Stimulated activated CD8-positive, alpha-beta memory T cell treated with anti-CD3 and anti-CD28 coated beads, Interleukin-4, amount 100 ng/mL, for 1 hour (primary cell): ENCODE data around the gene NYAP2.

Source experiments
- DNase-seq, 2 donors: peaks; one replicate each; pipeline ENCODE4 v3.0.0-alpha.2; 2020; ENCODE audit warnings: low read depth in 2 of 2, low spot score in 1 of 2

The NYAP2 gene

DNA sequence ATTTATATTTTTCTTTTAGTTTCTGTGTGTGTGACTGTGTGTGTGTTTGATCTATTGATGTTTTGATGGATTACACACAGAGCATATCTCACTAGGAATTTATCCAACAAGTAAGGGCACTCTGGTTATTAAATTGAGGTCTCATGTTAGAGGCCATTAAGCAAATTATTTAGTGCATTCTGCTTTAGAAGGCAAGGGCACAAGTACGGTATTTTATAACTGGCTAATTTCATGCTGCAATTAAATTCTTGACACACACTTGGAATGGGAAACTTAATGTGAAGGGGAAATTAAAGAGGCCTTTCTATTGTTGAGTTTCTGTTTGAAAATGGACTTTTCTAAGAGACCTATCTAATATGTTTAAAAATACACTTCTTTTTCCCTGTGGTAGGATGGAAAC lies 25.8 kb downstream of the NYAP2 start:
- DNase-seq: no peak

DNA sequence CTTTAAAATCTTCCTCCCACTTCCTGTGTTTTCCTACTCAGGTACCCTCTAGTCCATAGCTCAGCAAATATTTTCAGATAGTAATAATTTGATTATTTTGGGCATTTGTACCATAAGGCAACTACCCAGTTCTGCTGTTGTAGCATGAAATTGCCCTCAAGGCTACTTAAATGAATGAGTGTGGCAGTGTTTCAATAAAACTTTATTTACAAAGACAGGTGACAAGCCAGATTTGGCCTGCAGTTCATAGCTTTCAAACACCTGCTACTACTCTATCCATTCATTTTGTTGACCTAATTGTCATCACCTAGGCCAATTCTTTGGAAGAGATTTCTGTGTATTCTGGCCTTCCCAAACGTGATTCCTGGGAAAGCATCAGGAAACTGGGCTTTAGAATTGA lies 28.9 kb downstream of the NYAP2 start:
- no peak for DNase-seq

- no peak for DNase-seq
These were observed 30.2 kb downstream of the NYAP2 start for GRCh38 chr2:225429717-225430116.

DNA sequence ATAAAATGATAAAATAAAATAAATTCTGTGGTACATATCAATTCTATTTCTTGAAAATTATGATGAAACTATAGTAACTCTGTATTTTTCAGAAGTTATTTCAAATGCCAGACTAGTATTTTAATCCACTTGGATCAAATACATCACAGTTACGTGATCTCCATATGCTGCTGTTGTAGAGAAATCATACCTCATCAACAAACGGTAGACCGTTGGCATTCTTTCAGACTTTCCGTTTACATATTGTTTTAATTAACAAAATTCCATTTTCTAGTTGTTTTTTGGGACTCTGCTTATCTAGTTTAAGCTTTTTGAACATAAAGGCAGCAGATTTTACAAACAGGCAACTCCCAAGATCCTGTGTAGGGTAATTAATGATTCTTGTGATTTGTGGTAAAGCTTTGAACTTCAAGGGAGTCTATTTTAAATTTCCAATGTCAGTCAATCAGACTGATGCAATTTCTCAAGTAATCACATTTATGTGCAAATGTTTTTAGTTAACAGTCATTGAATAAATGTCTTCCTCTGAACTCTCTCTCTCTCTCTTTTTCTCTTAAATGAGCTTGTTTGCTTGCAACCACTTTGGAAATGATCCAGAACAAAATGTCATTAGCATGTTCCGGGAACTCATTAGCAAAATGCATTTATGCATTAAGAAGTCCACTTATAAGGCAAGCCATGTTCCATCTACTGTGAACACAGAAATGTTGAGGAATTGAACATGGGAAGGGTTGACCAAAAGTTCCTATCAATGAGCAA lies 31.8 kb downstream of the NYAP2 start:
- DNase-seq: no peak

- no peak for DNase-seq
These were observed 34.5 kb downstream of the NYAP2 start for GRCh38 chr2:225434014-225434413.

DNA sequence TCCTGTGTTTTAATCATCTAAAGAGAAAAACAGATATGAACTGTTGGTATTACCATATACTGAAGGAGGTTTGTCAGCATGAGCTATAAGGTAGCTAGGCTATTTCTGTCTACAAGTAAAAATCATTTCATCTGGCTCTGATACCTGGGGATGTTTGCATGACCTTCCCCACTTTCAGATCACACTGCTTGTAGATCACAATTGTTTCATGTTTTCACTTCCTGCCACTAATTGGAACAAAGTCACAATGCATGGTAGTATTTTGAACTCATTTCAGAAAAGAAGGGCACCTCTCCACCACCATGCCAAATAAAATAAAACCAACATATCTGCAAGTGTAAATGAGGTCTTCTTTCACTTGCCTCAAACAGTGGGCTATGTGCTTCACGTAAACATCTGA lies 37.8 kb downstream of the NYAP2 start:
- no peak for DNase-seq

- DNase-seq: no peak
These were observed 38.7 kb downstream of the NYAP2 start for GRCh38 chr2:225438248-225438647.

DNA sequence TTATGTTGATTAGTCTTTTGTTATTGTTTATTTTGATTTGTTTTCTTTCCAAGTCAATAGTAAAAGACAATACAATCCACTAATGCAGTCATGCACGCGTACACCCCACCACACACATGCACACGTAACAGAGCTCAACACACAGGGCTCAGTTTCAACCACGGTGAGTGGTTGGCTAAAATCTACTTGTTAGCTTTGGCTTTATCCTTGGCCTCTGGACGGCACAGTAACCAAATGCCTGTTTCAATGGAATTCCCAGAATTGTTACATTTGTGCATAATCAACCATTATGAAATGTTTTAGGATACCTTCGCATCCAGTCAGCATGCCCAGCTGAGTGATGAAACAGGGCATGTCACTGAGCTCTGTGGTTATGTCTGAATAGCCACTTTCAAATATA lies 53.2 kb downstream of the NYAP2 start:
- no peak for DNase-seq

DNA sequence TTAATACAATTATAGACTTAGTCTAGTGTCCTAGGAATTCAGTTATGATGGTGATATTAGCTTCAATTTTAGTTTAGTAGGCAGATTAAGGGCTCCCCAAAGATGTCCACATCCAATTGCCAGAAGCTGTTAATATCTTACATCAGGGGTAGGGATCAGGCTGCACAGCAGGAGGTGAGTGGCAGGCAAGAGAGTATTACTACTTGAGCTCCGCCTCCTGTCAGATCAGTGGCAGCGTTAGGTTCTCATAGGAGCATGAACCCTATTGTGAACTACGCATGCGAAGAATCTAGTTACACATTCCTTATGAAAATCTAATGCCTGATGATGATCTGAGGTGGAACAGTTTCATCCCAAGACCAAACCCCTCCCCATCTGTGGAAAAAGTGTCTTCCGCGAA lies 54.9 kb downstream of the NYAP2 start:
- DNase-seq: no peak

DNA sequence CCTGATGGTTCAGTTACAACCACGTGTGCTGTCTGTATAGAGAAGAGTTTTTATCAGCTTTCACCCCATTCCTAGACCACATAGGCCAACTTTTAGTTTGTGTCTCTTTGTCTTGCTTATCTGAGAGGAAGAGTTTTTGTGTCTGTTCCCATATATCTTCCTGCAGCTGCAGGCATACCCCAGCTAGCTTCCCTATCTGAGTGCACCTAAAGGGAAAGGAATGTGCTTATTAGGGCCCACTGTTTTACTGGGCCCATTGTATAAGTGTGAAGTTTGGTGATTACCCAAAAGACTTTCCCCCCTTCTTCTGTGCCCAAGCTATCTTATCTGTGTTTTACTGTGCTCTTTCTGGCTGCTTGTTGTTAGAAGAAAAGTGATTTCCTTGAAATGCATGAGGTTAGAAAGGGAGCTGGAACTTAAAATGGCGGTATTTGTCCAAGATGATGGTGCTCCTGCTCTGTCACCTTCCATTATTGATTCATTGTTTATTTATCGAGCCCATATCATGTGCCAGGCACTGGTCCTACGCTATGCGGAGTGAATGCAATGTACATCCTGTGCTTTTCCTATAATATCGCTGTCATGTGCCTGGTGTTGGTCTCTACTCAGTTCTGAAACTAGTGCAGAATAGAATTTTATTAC lies 57.2 kb downstream of the NYAP2 start:
- DNase-seq: no peak

DNA sequence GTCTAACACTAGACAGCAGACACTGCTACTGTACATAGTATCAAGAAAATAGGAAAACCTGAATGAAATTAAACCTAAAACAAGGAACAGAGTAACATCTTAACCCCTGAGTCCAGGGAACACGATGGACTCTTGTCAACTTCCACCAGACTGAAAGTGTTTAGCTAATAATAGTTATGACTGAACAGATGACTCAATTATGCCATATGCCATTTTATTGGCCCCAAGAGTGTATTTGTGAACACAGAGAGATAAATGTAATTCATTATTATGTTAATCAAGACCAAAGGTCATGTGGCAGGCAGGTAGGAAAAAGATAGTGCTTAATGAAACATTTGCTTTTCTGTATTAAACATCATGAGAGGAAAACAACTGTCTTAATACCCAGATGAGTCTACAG lies 58.0 kb downstream of the NYAP2 start:
- DNase-seq: no peak

DNA sequence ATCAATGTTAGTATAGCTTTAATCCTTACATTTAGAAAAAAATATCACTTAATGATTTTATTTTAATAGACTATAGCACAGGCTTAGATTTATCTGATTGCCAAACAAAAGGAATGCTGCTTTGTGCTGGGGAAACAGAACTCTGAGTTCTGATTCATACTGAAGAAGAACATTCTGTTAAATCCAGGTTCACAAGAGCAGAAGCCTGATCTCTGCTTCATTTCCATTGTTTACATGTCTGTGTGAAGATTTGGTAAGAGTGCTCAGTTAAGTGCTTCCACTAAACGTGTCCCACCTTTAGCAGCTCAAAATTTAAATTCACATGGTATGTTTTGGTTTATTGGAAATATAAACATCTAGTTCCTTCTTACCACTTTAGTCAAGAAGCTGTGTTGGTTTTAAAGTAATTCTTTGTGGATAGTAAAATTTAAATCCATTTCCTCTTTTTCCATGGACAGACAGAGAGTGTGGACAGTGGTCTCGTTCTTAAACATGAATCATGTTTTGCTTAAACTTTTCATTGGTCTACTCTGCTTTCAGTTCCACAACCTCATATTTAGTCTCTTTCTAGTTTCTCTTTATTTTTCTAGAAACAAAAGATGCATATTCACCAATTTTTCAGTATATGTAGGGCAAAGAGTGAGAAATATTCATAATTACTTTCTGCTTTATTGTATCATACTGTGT lies 59.1 kb downstream of the NYAP2 start:
- no peak for DNase-seq

- no peak for DNase-seq
These were observed 62.9 kb downstream of the NYAP2 start for GRCh38 chr2:225462417-225462816.

DNA sequence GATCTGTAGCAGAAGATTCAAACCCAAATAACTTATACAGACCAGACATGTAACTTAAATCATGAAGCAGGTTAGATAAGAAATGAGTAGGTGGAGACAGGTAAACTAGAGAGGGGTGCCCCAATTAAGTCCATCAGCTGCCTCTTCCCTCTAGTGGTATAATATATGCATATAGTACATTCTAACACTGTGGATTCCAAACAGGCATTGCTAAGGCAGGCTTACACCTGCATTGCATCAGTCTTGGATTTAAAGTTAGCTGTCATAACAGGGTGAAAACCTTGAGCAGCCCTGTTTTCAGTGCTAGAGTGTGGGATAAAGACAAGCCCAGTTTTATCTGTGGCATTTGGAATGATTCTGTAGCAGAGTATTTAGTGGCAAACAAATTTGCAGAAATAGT lies 63.4 kb downstream of the NYAP2 start:
- DNase-seq: no peak

DNA sequence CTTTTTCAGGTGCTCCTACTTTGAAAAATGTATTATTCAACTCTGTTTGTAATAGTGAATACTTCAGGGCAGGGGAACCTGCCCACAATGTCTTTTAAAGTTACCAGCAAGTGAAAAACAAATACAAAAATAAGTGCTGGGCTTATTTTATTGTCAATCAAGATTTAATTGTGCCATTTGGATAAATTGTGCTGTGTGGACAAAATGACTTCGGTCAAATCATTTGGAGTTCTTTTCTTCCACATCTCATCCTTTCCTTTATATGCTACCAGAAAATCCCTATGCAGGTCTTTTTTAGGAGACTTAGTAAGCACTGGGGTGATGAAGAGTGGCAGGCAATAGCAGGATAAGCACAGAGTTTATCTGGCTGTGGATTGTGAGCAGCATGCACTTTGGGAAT lies 63.9 kb downstream of the NYAP2 start:
- DNase-seq: no peak

- no peak for DNase-seq
These were observed 65.0 kb downstream of the NYAP2 start for GRCh38 chr2:225464346-225465025.

GRCh38 chr2:225465827-225466226 lies 66.3 kb downstream of the NYAP2 start:
- DNase-seq: no peak

DNA sequence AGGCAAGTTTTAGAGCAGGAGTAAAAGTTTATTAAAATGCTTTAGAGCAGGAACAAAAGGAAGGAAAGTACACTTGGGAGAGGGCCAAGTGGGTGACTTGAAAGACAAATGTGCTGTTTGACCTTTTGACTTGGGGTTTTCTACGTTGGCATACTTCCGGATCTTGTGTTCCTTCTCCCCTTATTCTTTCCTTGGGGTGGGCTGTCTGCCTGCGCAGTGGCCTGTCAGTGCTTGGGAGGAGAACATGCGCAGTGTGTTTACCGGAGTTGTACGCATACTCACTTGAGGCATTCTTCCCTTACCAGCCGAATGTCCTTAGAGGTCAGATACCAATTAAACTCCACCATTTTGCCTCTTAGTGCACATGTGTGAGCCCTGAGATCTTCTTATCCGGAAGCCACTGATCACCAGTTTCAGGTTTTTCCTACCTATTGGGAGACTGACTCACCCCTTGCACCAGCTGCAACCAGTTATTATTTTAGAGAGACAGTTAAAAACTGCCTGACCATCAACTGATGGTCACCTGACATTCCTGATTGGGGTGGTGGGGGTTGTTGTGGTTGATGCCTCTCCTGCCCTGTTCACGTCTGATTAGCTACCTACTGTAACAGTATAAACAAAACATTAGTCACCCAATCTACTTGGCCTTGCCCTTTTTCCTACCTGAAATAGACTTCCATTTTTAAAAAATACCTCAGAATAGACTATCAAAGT lies 67.5 kb downstream of the NYAP2 start:
- no peak for DNase-seq

DNA sequence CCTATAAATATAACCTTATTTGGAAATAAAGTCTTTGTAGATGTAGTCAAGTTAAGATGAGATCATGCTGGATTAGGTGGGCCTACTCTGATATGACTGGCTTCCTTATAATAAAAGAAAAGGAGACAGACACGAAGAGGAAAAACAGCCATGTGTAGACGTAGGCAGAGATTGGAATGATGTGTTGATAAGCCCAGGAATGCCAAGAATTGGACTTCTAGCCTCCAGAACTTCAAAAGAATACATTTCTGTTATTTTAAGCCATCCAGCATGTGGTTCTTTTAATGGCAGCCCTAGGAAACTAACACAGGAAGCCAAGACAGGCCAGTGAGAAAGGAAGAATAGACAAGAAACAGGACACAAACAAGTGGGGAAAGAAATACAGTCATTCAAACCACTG lies 68.6 kb downstream of the NYAP2 start:
- no peak for DNase-seq

DNA sequence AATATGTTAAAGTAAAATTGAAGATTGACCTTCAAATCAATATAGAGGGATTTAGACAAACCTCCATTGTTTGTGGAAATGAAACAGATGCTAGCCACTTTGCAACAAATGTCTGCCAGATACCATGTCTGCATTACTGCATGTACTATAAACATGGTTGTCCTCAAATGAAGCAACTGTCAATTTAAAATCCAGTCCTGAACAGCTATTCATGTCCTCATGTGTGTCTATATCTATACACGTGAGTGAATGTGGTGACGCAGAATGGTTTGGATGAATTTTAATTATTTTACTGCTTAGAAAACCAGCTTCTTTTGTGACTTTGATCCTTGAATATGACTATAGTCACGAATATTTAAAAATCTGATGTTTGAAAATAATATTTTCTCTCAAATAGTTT lies 71.5 kb downstream of the NYAP2 start:
- DNase-seq: no peak

- DNase-seq: no peak
These were observed 72.0 kb downstream of the NYAP2 start for GRCh38 chr2:225471482-225471881.
